Stimulated activated CD4-positive, alpha-beta T cell treated with anti-CD3 and anti-CD28 coated beads, Interleukin-12 subunit alpha, Interleukin-12 subunit beta, amount 100 ng/mL, for 4 hours (primary cell): Measurements from ENCODE around the gene RETREG1.
"Not testable (repeated sequence)": the region's sequence is repeated elsewhere in the genome, so short reads cannot be mapped to it uniquely, and the experiment has no call there.

Experiments
- DNase-seq: peaks from one replicate; pipeline ENCODE4 v3.0.0-alpha.2; 2020

Gene RETREG1

GRCh38 chr5:16616536-16617273, at the start of gene RETREG1:
RETREG1 (minus strand) TSS chr5:16616997; CDS start chr5:16616971, 26 bp downstream.
- peak; percentile 79 for DNase-seq

- DNase-seq: no peak
Measured at GRCh38 chr5:16666130-16666882, 49.5 kb upstream of the RETREG1 start.

- no peak for DNase-seq
Measured at GRCh38 chr5:16665601-16666000, 48.8 kb upstream of the RETREG1 start.

GRCh38 chr5:16664368-16664767, 47.6 kb upstream of the RETREG1 start:
- DNase-seq: no peak

GRCh38 chr5:16663840-16664239, 47.0 kb upstream of the RETREG1 start:
- DNase-seq: no peak

GRCh38 chr5:16661713-16662112, 44.9 kb upstream of the RETREG1 start:
- no peak for DNase-seq

GRCh38 chr5:16660982-16661381, 44.2 kb upstream of the RETREG1 start:
- DNase-seq: no peak

- DNase-seq: no peak
Measured at GRCh38 chr5:16659536-16659935, 42.7 kb upstream of the RETREG1 start.

- no peak for DNase-seq
Measured at GRCh38 chr5:16656561-16657191, 39.9 kb upstream of the RETREG1 start.

- DNase-seq: no peak
Measured at GRCh38 chr5:16654647-16655334, 38.0 kb upstream of the RETREG1 start.

- DNase-seq: not testable (repeated sequence)
Measured at GRCh38 chr5:16648739-16649138, 31.9 kb upstream of the RETREG1 start.

GRCh38 chr5:16644301-16644889, 27.6 kb upstream of the RETREG1 start:
- no peak for DNase-seq

- DNase-seq: no peak
Measured at GRCh38 chr5:16642867-16643266, 26.1 kb upstream of the RETREG1 start.

GRCh38 chr5:16639206-16639605, 22.4 kb upstream of the RETREG1 start:
- no peak for DNase-seq

- no peak for DNase-seq
Measured at GRCh38 chr5:16628376-16628775, 11.6 kb upstream of the RETREG1 start.

GRCh38 chr5:16626696-16627264, 10.0 kb upstream of the RETREG1 start:
- no peak for DNase-seq

GRCh38 chr5:16625096-16625495, 8.3 kb upstream of the RETREG1 start:
- DNase-seq: no peak

- no peak for DNase-seq
Measured at GRCh38 chr5:16619136-16619535, 2.3 kb upstream of the RETREG1 start.

- DNase-seq: no peak
Measured at GRCh38 chr5:16618138-16618897, 1.5 kb upstream of the RETREG1 start.

GRCh38 chr5:16617274-16617968, 624 bp upstream of the RETREG1 start:
- DNase-seq: peak; percentile 44
